GM12878 (cell line): ENCODE measurements around the gene ZNF284. TPM values are rescaled to one million over a fixed set of nuclear protein-coding genes. Genes with fewer than 3 reads are reported as not detected.

Experiments used
- ATAC-seq: fragments of 200-7000 bp; cut with Tn5 transposase; 3 replicates; pipeline ENCODE4 v1.9.1; 2020; ENCODE audit warnings: mild to moderate bottlenecking, moderate library complexity
- BruUV-seq: library from RNA; stranded (reverse); fragments of 400-500 nt; replicated peaks from 2 replicates; lab custom pipeline; 2021; lab: Mats Ljungman, UMichigan
- CTCF ChIA-PET: fragments of 300-600 bp; sonication (Branson Sonifier 250); formaldehyde crosslinking; extraction: SDS; loops from one replicate; lab custom pipeline; 2021; ENCODE audit warnings: inconsistent platforms; lab: Yijun Ruan, JAX
- POLR2A ChIA-PET: fragments of 350-600 bp; formaldehyde crosslinking; extraction: SDS; loops from one replicate; lab custom pipeline; 2021; ENCODE audit warnings: inconsistent platforms; lab: Charles Lee
- RAD21 ChIA-PET: fragments of 300-600 bp; sonication (Branson Sonifier 250); formaldehyde crosslinking; loops from one replicate; lab custom pipeline; 2023; ENCODE audit warnings: antibody characterized with exemption; ENCODE audit not compliant: unreplicated experiment; lab: Charles Lee
- SMC1A ChIA-PET: fragments of 300-600 bp; sonication (Branson Sonifier 250); formaldehyde crosslinking; loops from one replicate; lab custom pipeline; 2023; ENCODE audit not compliant: unreplicated experiment, uncharacterized antibody; lab: Charles Lee
- DNase-seq: peaks from one replicate; pipeline ENCODE4 v3.0.0-alpha.2; 2011; ENCODE audit warnings: low read depth, low spot score
- FAIRE-seq: peaks from 3 replicates; lab custom pipeline; 2011; peaks lifted over from hg19 to GRCh38; lab: Jason Lieb, UNC
- H2AFZ ChIP-seq: 2 replicates; pipeline ENCODE4 v1.6.0; 2011; ENCODE audit warnings: low read depth, low read length, control low read depth; ENCODE audit not compliant: control insufficient read depth
- H3K27ac ChIP-seq: 2 replicates; pipeline ENCODE4 v1.5.1; 2011; ENCODE audit warnings: control low read depth; ENCODE audit not compliant: control insufficient read depth, insufficient read depth
- H3K27me3 ChIP-seq, 2 experiments: replicated peaks in 1 of 2; 2 replicates each; pipeline versions ENCODE4 v1.6.0 to v1.6.1; 2011; ENCODE audit warnings: low read length in 1 of 2; ENCODE audit not compliant: control insufficient read depth in 2 of 2, insufficient read depth in 2 of 2
- H3K36me3 ChIP-seq, 2 experiments: 2 replicates each; pipeline ENCODE4 v1.5.1; 2011; ENCODE audit warnings: low read length in 1 of 2; ENCODE audit not compliant: control insufficient read depth in 2 of 2, insufficient read depth in 2 of 2
- H3K4me1 ChIP-seq: 2 replicates; pipeline ENCODE4 v1.6.1; 2011; ENCODE audit warnings: mild to moderate bottlenecking, low read length, moderate library complexity, mixed read lengths; ENCODE audit not compliant: control insufficient read depth, insufficient read depth
- H3K4me2 ChIP-seq: 2 replicates; pipeline ENCODE4 v1.6.0; 2011; ENCODE audit warnings: control low read depth; ENCODE audit not compliant: control insufficient read depth, insufficient read depth
- H3K4me3 ChIP-seq: fragments of 200-600 bp; sonication (generic); 2 replicates; pipeline ENCODE4 v1.5.1; 2016
- H3K79me2 ChIP-seq: 2 replicates; pipeline ENCODE4 v1.6.0; 2011; ENCODE audit warnings: low read length; ENCODE audit not compliant: control insufficient read depth, insufficient read depth
- H3K9ac ChIP-seq: 2 replicates; pipeline ENCODE4 v1.8.0; 2011; ENCODE audit warnings: low read length, control low read depth, mixed read lengths; ENCODE audit not compliant: control insufficient read depth, insufficient read depth
- H3K9me3 ChIP-seq: replicated peaks from 3 replicates; pipeline ENCODE4 v1.5.1; 2011; ENCODE audit warnings: mild to moderate bottlenecking, low read length; ENCODE audit not compliant: control insufficient read depth, insufficient read depth
- H4K20me1 ChIP-seq: 2 replicates; pipeline ENCODE4 v1.6.0; 2011; ENCODE audit not compliant: control insufficient read depth, insufficient read depth
- BRCA1 ChIP-seq: IDR thresholded peaks from 2 replicates; pipeline ENCODE4 v1.6.1; 2011; ENCODE audit warnings: low read depth, low read length, improper control_type of control experiment
- CBX5 ChIP-seq: sonication (generic); IDR thresholded peaks from 2 replicates; pipeline ENCODE4 v1.6.1; 2016; ENCODE audit warnings: low read depth, moderate library complexity, mild to moderate bottlenecking, inconsistent platforms
- CHD1 ChIP-seq: IDR thresholded peaks from 2 replicates; pipeline ENCODE4 v1.6.1; 2012; ENCODE audit warnings: low read depth, low read length, improper control_type of control experiment
- KLF5 ChIP-seq: fragments of 450-650 bp; IDR thresholded peaks from 2 replicates; pipeline ENCODE4 v1.6.1; 2014; ENCODE audit warnings: mild to moderate bottlenecking; ENCODE audit not compliant: partially characterized antibody
- NFXL1 ChIP-seq: fragments of 450-650 bp; IDR thresholded peaks from 2 replicates; pipeline ENCODE4 v1.6.1; 2017; ENCODE audit warnings: antibody characterized with exemption, mild to moderate bottlenecking, borderline replicate concordance
- TCF12 ChIP-seq: IDR thresholded peaks from 2 replicates; pipeline ENCODE4 v1.6.1; 2011; ENCODE audit warnings: low read depth, mild to moderate bottlenecking, low read length
- WGBS: methylation state at CpG from one replicate; pipeline ENCODE4 v1.1.6; 2016; ENCODE audit warnings: low lambda C conversion rate; ENCODE audit not compliant: insufficient replicate concordance, insufficient coverage; ENCODE audit errors: missing lambda C conversion rate; 5-methylcytosine and 5-hydroxymethylcytosine counted together
- in situ Hi-C: fragments of 300-500 bp; cut with MboI; formaldehyde crosslinking; loops from 9 replicates; pipeline ENCODE4 v1.14.3; 2018; ENCODE audit warnings: mixed read lengths
- intact Hi-C: fragments of 100-400 bp; cut with micrococcal nuclease; formaldehyde crosslinking; loops from one replicate; pipeline ENCODE4 v1.14.2; 2022; ENCODE audit not compliant: unreplicated experiment
- polyA plus RNA-seq, 11 experiments: library from polyadenylated mRNA; depleted of rRNA in 4 of 11; unstranded in 6 of 11; stranded (reverse) in 5 of 11; fragments of >200 nt; fragmentation: Nextera tagmentation in 4 of 11; fragmentation: Illumina TruSeq in 1 of 11; extraction: Ambion mirVana in 4 of 11; extraction: Trizol in 1 of 11; gene quantifications; 1 replicate in 1 of 11; 2 replicates in 10 of 11; pipeline versions ENCODE4 v1.2.1 to v1.2.3, GENCODE V29; 2011 to 2016; ENCODE audit warnings: inconsistent platforms in 2 of 11, missing spikeins in 2 of 11, low read depth in 1 of 11
- total RNA-seq, 4 experiments: library from RNA; depleted of rRNA in 3 of 4; stranded (reverse); fragments of >200 nt in 3 of 4; fragmentation: Illumina TruSeq in 1 of 4; extraction: Trizol in 1 of 4; gene quantifications; 2 replicates each; pipeline versions ENCODE4 v1.2.1 to v1.2.3, GENCODE V29; 2013 to 2021

The ZNF284 gene
- total and polyA plus RNA-seq, 10 of the 15 experiments (the other 5 are each of a cell fraction or from before 2014, with no cell fraction given): 0.35 to 1.7 (median 0.60) TPM

GRCh38 chr19:44026622-44027021 is 45.3 kb upstream of the ZNF284 start:
- H3K9me3 ChIP-seq: peaks cover 11% of the 10 kb centered on the region; the same call in 2 of the 3 replicates
- SMC1A ChIA-PET: interaction anchor here (1.1 to 1.5 kb wide), 2 partner anchors 46 to 93 kb away, joined by 3 to 5 read pairs; no protein-coding TSS in a partner anchor
- ATAC-seq (no peak), DNase-seq (no peak), FAIRE-seq (no peak)
- no peak for TF ChIP-seq BRCA1
- TF ChIP-seq CHD1: no peak
- no peak for TF ChIP-seq TCF12
- in situ Hi-C loops: no loop called here
- no peak overlapping the region for H3K27ac ChIP-seq
- CTCF ChIA-PET: no interaction called here
- H3K79me2 ChIP-seq: no peaks in the 10 kb centered on the region; the same call in 1 of the 2 replicates
- POLR2A ChIA-PET: no interaction called here
- peaks cover 0 to 1% of the 10 kb centered on the region in 2 experiments; a peak in 2 of 4 replicates for H3K36me3 ChIP-seq
- no peak overlapping the region for H3K4me3 ChIP-seq
- intact Hi-C loops: no loop called here
- RAD21 ChIA-PET: no interaction called here
- no TSS peak for BruUV-seq
- H3K27me3 ChIP-seq: no peaks in the 10 kb centered on the region
- 98% methylated on average over 6 of the region's 6 CpGs for WGBS
- no peak overlapping the region for H2AFZ ChIP-seq
- no peaks in the 10 kb centered on the region for H4K20me1 ChIP-seq
- H3K4me2 ChIP-seq: no peak overlapping the region
- no peak overlapping the region for H3K9ac ChIP-seq
- H3K4me1 ChIP-seq: no peaks in the 10 kb centered on the region

GRCh38 chr19:44032001-44032610 is 39.9 kb upstream of the ZNF284 start:
- Histone ChIP-seq H3K4me1 (no peaks in the 10 kb centered on the region), H4K20me1 (no peaks in the 10 kb centered on the region), H3K9ac (no peak overlapping the region), H3K27ac (no peak overlapping the region), H2AFZ (no peak overlapping the region), H3K4me3 (no peak overlapping the region), H3K27me3 (no peaks in the 10 kb centered on the region), H3K79me2 (no peaks in the 10 kb centered on the region), H3K36me3 (peaks cover 0 to 1% of the 10 kb centered on the region in 2 experiments; a peak in 2 of 4 replicates), H3K4me2 (no peak overlapping the region), H3K9me3 (peaks cover 26% of the 10 kb centered on the region)
- intact Hi-C loops (no loop called here), in situ Hi-C loops (no loop called here)
- TF ChIP-seq NFXL1 (no peak), CBX5 (peak; percentile 89), KLF5 (peak; percentile 80)
- BruUV-seq: no TSS peak
- ChIA-PET SMC1A (interaction anchor here (0.9 kb wide), 1 partner anchor 18 kb away, joined by 4 read pairs; no protein-coding TSS in a partner anchor), RAD21 (no interaction called here), CTCF (no interaction called here), POLR2A (no interaction called here)
- 50% methylated on average over 1 of the region's 1 CpG for WGBS
- FAIRE-seq (no peak), ATAC-seq (no peak), DNase-seq (no peak)
